Esophagus muscularis mucosa (tissue), 2 donors: ENCODE results near the gene PYGL.

Experiments
- POLR2A ChIP-seq: fragments of 450-650 bp; IDR thresholded peaks from one replicate; pipeline ENCODE4 v1.6.1; 2017; ENCODE audit warnings: antibody characterized with exemption, moderate library complexity, mild to moderate bottlenecking, low read depth
- POLR2AphosphoS5 ChIP-seq, 2 donors: sonication (generic); formaldehyde crosslinking; IDR thresholded peaks; one replicate each; pipeline ENCODE4 v1.6.1; 2017; ENCODE audit warnings: antibody characterized with exemption in 2 of 2

- TF ChIP-seq POLR2A: no peak
- TF ChIP-seq POLR2AphosphoS5 (IDR thresholded peaks at IDR 0.05): no peak
Measured at GRCh38 chr14:50924843-50925242, 19.4 kb downstream of the PYGL start.
